Loucy (cell line): ENCODE data around the gene ATAD3B.
A peak's percentile ranks its signal among the peaks of the same experiment; 100 is the strongest.
"Not testable (repeated sequence)": the region's sequence is repeated elsewhere in the genome, so short reads cannot be mapped to it uniquely, and the experiment has no call there.

Experiments used
- H2AFZ ChIP-seq: fragments of 200-600 bp; sonication (generic); 2 replicates; pipeline ENCODE4 v1.6.0; 2016; ENCODE audit warnings: antibody characterized with exemption, mild to moderate bottlenecking, low read length, moderate library complexity
- H3F3A ChIP-seq: fragments of 200-600 bp; 2 replicates; pipeline ENCODE4 v1.6.0; 2016; ENCODE audit warnings: antibody characterized with exemption, low read depth, mild to moderate bottlenecking
- H3K27me3 ChIP-seq: fragments of 200-600 bp; sonication (generic); 2 replicates; pipeline ENCODE4 v1.6.1; 2014; ENCODE audit warnings: low read length, mild to moderate bottlenecking; ENCODE audit not compliant: insufficient read depth, poor library complexity, severe bottlenecking
- H3K36me3 ChIP-seq: fragments of 200-600 bp; sonication (generic); 2 replicates; pipeline ENCODE4 v1.6.1; 2016; ENCODE audit warnings: low read length; ENCODE audit not compliant: insufficient read depth
- H3K4me1 ChIP-seq: fragments of 200-600 bp; sonication (generic); 2 replicates; pipeline ENCODE4 v1.5.1; 2014; ENCODE audit warnings: low read length, mild to moderate bottlenecking; ENCODE audit not compliant: insufficient read depth, poor library complexity, severe bottlenecking
- H3K4me2 ChIP-seq: fragments of 200-600 bp; sonication (generic); 2 replicates; pipeline ENCODE4 v1.6.0; 2014; ENCODE audit warnings: antibody characterized with exemption, low read length, low read depth, mild to moderate bottlenecking; ENCODE audit not compliant: poor library complexity, severe bottlenecking
- H3K4me3 ChIP-seq: fragments of 200-600 bp; sonication (generic); 2 replicates; pipeline ENCODE4 v1.5.1; 2014; ENCODE audit warnings: low read length, mild to moderate bottlenecking, mixed read lengths; ENCODE audit not compliant: poor library complexity, severe bottlenecking
- H3K79me2 ChIP-seq: fragments of 200-600 bp; sonication (generic); 2 replicates; pipeline ENCODE4 v1.6.1; 2014; ENCODE audit warnings: low read length; ENCODE audit not compliant: insufficient read depth
- H3K9ac ChIP-seq: fragments of 200-600 bp; sonication (generic); 2 replicates; pipeline ENCODE4 v1.6.0; 2014; ENCODE audit warnings: mild to moderate bottlenecking, low read depth, low read length, moderate library complexity; ENCODE audit not compliant: poor library complexity, severe bottlenecking
- H3K9me2 ChIP-seq: fragments of 200-600 bp; sonication (generic); replicated peaks from 2 replicates; pipeline ENCODE4 v1.6.1; 2016; ENCODE audit warnings: low read depth, low read length, mixed read lengths
- H3K9me3 ChIP-seq: fragments of 200-600 bp; sonication (generic); 2 replicates; pipeline ENCODE4 v1.6.1; 2014; ENCODE audit warnings: mild to moderate bottlenecking, antibody characterized with exemption, low read length, low read depth; ENCODE audit not compliant: insufficient read depth
- H4K20me1 ChIP-seq: fragments of 200-600 bp; sonication (generic); 2 replicates; pipeline ENCODE4 v1.6.0; 2014; ENCODE audit warnings: antibody characterized with exemption, low read length, mild to moderate bottlenecking; ENCODE audit not compliant: insufficient read depth, poor library complexity, severe bottlenecking
- EZH2phosphoT487 ChIP-seq: fragments of 200-600 bp; IDR thresholded peaks from 2 replicates; pipeline ENCODE4 v1.6.1; 2018; ENCODE audit warnings: antibody characterized with exemption, mild to moderate bottlenecking, moderate library complexity, borderline replicate concordance
- TF ChIP-seq, protein P1 (sequence below): fragments of 200-600 bp; sonication (generic); conservative IDR thresholded peaks from 2 replicates; pipeline ENCODE4 v1.5.1; 2014; ENCODE audit warnings: mild to moderate bottlenecking, antibody characterized with exemption, low read length

Gene ATAD3B

GRCh38 chr1:1511533-1512285, 40.1 kb downstream of the ATAD3B start, which contains the start of gene ATAD3A:
TSS of gene ATAD3A (plus strand) at chr1:1512162. CDS start at chr1:1512269, 107 bp downstream.
- peaks cover 14% of the 10 kb centered on the region for H3K4me1 ChIP-seq
- H3K36me3 ChIP-seq: no peaks in the 10 kb centered on the region
- TF ChIP-seq EZH2phosphoT487: no peak
- TF ChIP-seq, protein P1, sequence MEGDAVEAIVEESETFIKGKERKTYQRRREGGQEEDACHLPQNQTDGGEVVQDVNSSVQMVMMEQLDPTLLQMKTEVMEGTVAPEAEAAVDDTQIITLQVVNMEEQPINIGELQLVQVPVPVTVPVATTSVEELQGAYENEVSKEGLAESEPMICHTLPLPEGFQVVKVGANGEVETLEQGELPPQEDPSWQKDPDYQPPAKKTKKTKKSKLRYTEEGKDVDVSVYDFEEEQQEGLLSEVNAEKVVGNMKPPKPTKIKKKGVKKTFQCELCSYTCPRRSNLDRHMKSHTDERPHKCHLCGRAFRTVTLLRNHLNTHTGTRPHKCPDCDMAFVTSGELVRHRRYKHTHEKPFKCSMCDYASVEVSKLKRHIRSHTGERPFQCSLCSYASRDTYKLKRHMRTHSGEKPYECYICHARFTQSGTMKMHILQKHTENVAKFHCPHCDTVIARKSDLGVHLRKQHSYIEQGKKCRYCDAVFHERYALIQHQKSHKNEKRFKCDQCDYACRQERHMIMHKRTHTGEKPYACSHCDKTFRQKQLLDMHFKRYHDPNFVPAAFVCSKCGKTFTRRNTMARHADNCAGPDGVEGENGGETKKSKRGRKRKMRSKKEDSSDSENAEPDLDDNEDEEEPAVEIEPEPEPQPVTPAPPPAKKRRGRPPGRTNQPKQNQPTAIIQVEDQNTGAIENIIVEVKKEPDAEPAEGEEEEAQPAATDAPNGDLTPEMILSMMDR: no peak
- no peaks in the 10 kb centered on the region for H3K9me2 ChIP-seq
- H3K79me2 ChIP-seq: peaks cover 20% of the 10 kb centered on the region; the same call in 1 of the 2 replicates
- no peaks in the 10 kb centered on the region for H3K27me3 ChIP-seq
- H3F3A ChIP-seq: no peaks in the 10 kb centered on the region
- H3K9me3 ChIP-seq: no peaks in the 10 kb centered on the region
- peak within 1 kb of the TSS; percentile 81 for H3K4me3 ChIP-seq
- peak within 1 kb of the TSS; percentile 85 for H3K9ac ChIP-seq
- peak within 1 kb of the TSS; percentile 72 for H2AFZ ChIP-seq
- peaks cover 4% of the 10 kb centered on the region for H4K20me1 ChIP-seq
- peak within 1 kb of the TSS; percentile 80 for H3K4me2 ChIP-seq

DNA sequence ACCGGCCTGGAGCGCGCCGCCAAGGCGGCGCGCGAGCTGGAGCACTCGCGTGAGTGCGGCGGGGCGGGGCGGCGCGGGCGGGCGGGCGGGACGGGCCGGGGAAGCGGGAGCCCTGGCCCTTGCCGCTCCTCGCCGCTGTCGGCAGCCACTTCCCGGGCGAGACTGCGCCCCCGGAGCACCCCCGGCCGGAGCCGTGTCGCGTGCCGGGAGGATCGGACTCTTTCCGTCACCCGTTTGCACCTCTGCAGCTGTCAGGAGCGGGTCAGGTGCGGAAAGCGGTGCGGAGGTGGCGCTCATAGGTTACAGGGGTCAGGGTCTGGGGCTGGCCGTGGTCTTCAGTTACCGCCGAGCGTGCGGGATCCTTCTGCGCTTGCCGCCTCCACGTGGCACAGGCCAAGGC, 40.9 kb downstream of the ATAD3B start:
- peak overlapping the region; percentile 76 for H3K4me2 ChIP-seq
- H3K9me2 ChIP-seq, H2AFZ ChIP-seq, H3K36me3 ChIP-seq, H3F3A ChIP-seq, H4K20me1 ChIP-seq, H3K9me3 ChIP-seq, H3K27me3 ChIP-seq: not testable (repeated sequence)
- H3K4me1 ChIP-seq: peaks cover 14% of the 10 kb centered on the region
- H3K79me2 ChIP-seq: peaks cover 20% of the 10 kb centered on the region; the same call in 1 of the 2 replicates
- H3K9ac ChIP-seq: peak overlapping the region; percentile 32
- peak overlapping the region; percentile 81 for H3K4me3 ChIP-seq

DNA sequence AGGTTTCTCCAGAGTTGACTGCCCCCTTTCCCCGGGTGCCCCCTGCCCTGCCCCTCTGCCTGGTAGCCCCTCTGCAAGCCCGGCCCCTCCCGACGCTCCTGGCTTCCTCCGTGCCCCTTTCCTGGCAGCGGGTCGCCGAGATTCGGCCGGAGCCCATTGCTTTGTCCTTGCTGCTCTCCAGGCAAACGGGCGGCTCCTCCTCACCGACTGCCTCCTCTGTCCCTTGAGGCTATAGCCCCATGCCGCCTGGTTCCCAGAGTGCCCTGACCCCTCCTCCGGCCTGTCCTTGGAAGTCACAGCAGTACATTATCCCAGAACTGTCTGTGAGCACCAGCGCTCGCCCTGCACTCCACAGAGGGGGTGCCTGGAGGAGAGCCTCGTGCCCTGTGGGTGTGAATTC, 42.1 kb downstream of the ATAD3B start:
- H3K27me3 ChIP-seq, H2AFZ ChIP-seq, H3K9me2 ChIP-seq, H3F3A ChIP-seq, H3K9me3 ChIP-seq, H4K20me1 ChIP-seq: not testable (repeated sequence)
- peaks cover 14% of the 10 kb centered on the region for H3K4me1 ChIP-seq
- H3K4me2 ChIP-seq: peak overlapping the region; percentile 76
- H3K4me3 ChIP-seq: peak overlapping the region; percentile 62
- peaks cover 20% of the 10 kb centered on the region; the same call in 1 of the 2 replicates for H3K79me2 ChIP-seq
- H3K36me3 ChIP-seq: peaks cover 10% of the 10 kb centered on the region; the same call in 1 of the 2 replicates
- H3K9ac ChIP-seq: peak overlapping the region; percentile 71

DNA sequence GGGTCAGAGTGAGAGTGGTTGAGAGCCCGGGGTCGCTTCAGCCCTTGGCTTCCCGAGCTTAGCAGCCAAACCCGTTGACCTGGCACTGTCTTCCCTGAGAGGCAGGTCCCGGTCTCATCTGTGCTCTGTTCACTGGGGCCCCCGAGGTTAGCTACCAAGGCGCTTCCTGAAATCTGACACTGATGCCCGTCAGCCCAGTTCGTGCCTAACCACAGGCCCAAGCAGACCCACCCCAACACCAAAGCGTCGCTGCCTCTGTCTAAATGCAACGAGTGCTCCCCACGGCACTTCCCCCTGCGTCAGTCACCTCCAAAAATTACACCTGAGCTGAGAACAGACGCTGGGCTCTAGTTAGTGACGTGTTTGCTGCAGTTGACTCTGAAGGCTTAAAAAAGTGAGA, 42.8 kb downstream of the ATAD3B start:
- Histone ChIP-seq H3K4me1 (peaks cover 14% of the 10 kb centered on the region), H3K79me2 (peaks cover 20% of the 10 kb centered on the region; the same call in 1 of the 2 replicates), H3K36me3 (peaks cover 11% of the 10 kb centered on the region; the same call in 1 of the 2 replicates), H3K4me2 (peak overlapping the region; percentile 76), H3K4me3 (peak overlapping the region; percentile 62), H3K9ac (peak overlapping the region; percentile 71)
- not testable (repeated sequence) for H3K9me3 ChIP-seq, H3K9me2 ChIP-seq, H2AFZ ChIP-seq, H3K27me3 ChIP-seq, H4K20me1 ChIP-seq, H3F3A ChIP-seq

GRCh38 chr1:1516923-1517322, 45.4 kb downstream of the ATAD3B start:
- not testable (repeated sequence) for H4K20me1 ChIP-seq, H2AFZ ChIP-seq, H3K4me3 ChIP-seq, H3K9me2 ChIP-seq, H3K4me2 ChIP-seq, H3F3A ChIP-seq, H3K9ac ChIP-seq, H3K27me3 ChIP-seq, H3K9me3 ChIP-seq
- peaks cover 11% of the 10 kb centered on the region for H3K4me1 ChIP-seq
- peaks cover 20% of the 10 kb centered on the region; the same call in 1 of the 2 replicates for H3K79me2 ChIP-seq
- peaks cover 11% of the 10 kb centered on the region; the same call in 1 of the 2 replicates for H3K36me3 ChIP-seq
